Breast epithelium (tissue), 3 donors: ENCODE data around the gene OR2C3.

ENCODE experiments used
- CTCF ChIP-seq, 3 donors: fragments of 450-650 bp; IDR thresholded peaks; one replicate each; pipeline ENCODE4 v1.5.1; 2016 to 2017; ENCODE audit warnings: antibody characterized with exemption in 3 of 3, mild to moderate bottlenecking in 3 of 3, moderate library complexity in 3 of 3
- POLR2A ChIP-seq: fragments of 450-650 bp; IDR thresholded peaks from one replicate; pipeline ENCODE4 v1.6.1; 2016; ENCODE audit warnings: antibody characterized with exemption, mild to moderate bottlenecking, moderate library complexity
- POLR2AphosphoS5 ChIP-seq, 3 donors: sonication (generic); formaldehyde crosslinking; IDR thresholded peaks; one replicate each; pipeline ENCODE4 v1.6.1; 2017; ENCODE audit warnings: antibody characterized with exemption in 3 of 3

DNA sequence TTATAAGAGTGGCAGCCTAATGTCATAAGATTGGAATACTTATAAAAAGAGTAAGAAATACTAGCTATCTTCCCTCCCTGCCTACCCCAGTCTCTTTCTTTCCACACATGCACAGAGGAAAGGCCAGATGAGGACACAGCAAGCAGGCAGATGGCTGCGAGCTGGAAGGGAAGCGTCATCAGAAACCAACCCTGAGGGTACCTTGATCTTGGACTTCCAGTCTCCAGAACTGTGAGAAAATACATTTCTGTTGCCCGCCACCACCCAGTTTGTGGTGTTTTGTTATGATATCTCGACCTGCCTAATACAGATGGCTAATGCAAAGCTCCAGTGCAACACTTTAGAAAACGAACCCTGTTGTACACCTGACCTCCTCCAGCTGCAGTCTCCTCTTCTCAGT is 2.3 kb upstream of the OR2C3 start:
- TF ChIP-seq POLR2A, result no peak
- TF ChIP-seq CTCF (IDR thresholded peaks at IDR 0.05), result no peak
- TF ChIP-seq POLR2AphosphoS5 (IDR thresholded peaks at IDR 0.05), result no peak
